Epithelial cell of prostate (primary cell): ENCODE data around the gene PARD3.
"Not testable (repeated sequence)": the region's sequence is repeated elsewhere in the genome, so short reads cannot be mapped to it uniquely, and the experiment has no call there.

Experiments used
- DNase-seq: peaks from one replicate; pipeline ENCODE4 v3.0.0-alpha.2; 2011; ENCODE audit warnings: low read depth, low spot score
- H3K27ac ChIP-seq: fragments of 450-650 bp; 2 replicates; pipeline ENCODE4 v1.5.1; 2017; ENCODE audit warnings: mild to moderate bottlenecking

PARD3 gene

DNA sequence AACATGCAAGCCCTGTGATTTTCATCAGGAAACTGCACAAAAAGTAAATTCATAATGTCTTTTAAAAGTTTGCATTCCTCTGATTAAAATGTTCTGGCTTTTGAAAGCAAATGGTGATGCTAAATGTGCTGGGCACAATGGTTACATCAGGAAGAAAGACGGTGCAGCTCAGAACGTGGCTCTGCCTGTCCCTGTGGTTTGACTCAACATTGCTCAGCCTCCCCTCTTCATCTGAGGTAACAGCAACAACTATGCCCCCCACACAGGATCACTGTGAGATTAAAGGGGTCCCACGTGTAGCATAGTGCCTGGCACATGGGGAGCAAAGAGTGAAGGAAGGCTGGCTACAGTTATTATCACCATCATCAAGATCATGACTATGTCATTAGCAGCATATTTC lies 44.0 kb downstream of the PARD3 start:
- no peak for DNase-seq
- peak overlapping the region; percentile 71 for H3K27ac ChIP-seq

DNA sequence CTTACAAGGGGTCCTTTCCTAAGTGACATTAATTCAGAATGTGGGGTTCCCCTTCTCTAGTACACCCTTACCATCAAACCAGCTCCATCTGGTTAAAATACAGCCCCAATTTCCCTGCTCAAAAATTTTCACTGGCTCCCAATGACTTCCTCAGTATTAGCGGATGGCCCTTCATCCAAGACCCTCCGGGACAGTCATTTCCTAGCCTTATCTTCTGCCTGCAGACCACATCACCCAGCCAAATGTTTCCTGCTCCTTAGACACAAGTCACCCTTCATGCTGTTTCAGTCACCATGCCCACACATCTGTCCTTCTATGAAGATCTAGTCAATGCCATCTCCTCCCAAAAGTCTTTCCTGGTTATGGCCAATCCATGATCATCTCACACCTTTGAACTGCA lies 45.2 kb downstream of the PARD3 start:
- no peak overlapping the region for H3K27ac ChIP-seq
- no peak for DNase-seq

DNA sequence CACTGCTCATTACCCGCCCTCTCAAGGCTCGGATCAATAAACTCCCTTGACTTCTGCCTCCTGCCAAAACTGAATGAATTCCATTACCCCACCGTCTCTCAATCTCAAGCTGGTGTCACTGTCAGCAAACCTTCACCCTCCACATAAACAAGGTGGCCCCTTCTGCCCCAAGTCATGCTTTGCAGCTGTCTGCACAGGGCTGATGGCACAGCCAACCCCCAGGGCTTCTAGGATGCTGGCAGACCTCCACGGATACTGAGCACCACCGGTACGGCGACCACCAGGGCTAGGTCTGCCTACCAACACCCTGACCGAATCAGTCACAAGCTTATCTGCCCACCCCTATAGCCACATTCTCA lies 46.1 kb downstream of the PARD3 start:
- DNase-seq = no peak

DNA sequence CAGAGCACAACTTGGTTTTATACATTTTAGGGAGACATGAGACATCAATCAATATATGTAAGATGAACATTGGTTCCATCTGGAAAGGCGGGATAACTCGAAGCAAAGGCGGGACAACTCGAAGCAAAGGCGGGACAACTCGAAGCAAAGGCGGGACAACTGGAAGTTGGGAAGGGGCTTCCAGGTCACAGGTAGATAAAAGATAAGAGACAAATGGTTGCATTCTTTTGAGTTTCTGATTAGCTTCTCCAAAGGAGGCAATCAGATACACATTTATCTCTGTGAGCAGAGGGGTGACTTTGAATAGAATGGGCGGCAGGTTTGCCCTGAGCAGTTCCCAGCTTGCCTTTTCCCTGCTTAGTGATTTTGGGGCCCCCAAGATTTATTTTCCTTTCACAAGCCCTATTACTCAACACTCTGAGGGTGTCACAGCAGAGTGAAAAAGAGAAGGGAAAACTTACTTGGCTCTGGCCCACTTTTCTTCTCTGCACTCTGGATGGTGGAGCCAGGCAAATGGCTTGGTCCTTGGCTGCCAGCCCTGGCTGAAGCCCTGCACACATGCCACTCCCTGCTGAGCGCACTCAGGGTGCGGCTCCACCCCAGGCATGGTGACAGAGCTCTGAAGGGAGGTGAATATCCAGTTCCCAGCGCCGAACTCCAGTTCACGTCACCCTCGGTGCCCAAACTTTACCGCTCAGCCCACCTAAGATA lies 46.7 kb downstream of the PARD3 start:
- H3K27ac ChIP-seq = peak overlapping the region; percentile 43
- no peak for DNase-seq

More for the DNA sequence above, 46.1 kb downstream of the PARD3 start:
- peak overlapping the region; percentile 43 for H3K27ac ChIP-seq

DNA sequence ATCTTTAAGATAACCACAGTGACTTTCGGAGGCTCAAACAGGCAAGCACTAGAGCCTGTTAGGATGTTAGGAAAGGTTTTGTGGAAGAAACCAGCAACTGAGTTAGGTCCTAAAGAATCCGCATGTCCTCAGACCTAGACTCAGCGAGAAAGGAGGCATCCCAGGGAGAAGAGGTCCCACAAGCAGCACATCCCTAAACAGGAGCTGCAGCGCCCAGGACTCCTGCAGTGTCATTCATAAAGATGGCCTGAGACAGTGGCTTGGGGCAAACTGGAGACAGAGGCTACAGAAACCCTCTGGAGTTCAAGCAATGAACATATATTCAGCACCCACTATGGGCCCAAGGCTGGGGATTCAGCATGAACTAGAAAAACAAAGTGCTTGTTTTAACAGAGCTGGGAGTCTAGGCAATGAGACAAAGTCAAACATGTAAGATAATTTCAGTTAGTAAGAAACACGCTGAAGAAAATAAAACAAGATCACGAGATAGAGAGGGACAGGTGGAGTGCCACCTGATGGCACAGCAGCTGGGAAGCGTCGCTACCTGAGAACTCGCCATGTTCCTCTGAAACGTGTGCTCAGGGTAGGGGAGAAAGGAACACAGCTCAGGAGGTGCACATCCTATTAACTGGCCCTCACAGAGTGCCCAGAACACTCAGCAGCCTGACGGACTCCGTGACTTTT lies 48.1 kb downstream of the PARD3 start:
- H3K27ac ChIP-seq = peak overlapping the region; percentile 41
- DNase-seq = no peak

DNA sequence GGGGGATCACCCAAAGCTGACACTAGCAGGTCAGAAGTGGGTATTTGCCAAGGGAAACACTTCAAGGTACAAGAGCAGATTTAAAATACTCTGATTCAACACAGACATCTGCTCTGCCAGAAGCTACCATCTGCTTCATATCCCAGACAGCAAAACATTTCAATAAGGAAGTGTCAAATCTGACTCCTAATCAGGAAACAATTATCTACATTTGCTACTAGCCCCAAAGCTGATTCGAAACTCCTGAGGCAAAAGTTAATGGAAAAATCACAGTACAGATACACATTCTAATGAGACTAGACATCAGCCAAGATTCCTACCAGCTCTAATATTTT lies 48.9 kb downstream of the PARD3 start:
- no peak for DNase-seq
- peak overlapping the region; percentile 41 for H3K27ac ChIP-seq

DNA sequence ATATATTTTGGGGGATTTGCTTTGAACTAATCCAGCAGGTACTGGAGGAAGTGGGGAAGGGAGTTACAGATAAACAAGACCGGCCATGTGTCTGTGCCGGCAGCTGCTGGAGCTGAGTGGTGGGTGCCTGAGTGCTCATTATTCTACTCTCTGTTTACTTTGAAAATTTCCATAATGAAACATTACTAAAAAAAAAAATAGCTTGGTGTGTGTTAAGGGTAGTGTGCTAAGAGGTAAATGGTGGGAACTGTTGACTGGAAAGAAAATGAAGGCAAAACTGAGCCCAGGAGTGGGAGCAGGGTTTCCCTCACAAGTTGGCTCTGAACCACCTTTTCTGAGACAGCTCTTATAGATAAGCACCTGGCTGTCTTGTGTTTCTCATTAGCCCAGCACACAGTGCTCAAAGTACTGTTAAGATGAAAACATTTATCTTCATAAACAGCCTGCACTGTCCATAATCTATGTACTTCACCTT lies 50.6 kb downstream of the PARD3 start:
- no peak overlapping the region for H3K27ac ChIP-seq
- no peak for DNase-seq

DNA sequence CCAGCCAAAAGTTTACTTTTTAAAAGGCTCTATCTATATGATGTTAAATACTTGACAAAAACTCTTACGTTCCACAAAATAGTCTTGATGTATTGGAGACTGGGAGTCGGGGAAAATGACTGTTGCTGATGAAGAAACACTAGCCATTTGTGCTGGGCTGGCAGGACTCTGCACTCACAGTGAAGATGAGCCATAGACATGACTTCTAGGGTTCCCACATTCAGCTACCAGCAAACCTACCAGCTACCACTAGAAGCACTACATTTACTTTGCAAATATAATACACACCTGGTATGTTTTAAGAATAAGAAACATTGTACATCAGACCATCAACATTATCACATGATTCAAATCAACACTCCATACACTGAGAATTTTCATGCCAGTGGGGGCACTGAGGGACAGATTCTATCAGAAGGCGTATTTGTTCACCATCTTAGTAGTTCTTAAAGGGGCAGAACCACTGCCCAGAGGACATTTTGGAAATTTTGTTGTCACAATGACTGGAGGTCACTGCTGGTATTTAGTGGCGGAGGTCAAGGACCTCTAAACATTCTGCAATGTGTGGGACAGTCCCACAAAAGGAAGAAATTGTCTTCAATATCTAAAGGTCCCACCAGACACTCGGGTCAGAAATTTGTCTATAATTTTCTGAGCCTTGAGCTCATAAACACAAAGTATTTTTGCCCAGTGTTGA lies 52.3 kb downstream of the PARD3 start:
- DNase-seq = no peak
- peak overlapping the region; percentile 89 for H3K27ac ChIP-seq

DNA sequence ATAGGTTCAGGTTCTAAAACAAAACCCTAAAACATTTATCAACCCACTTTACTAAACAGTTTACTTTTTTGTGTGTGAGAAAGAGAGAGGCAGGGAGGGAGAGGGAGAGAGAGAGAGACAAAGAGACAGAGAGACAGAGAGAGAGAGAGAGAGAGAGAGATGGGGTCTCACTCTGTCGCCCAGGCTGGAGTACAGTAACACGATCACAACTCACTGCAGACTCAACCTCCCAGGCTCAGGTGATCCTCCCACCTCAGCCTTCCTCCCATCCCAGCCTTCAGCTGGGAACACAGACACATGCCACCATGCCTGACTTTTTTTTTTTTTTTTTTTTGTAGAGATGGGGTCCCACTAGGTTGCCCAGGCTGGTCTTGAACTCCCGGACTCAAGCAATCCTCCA lies 52.9 kb downstream of the PARD3 start:
- H3K27ac ChIP-seq = peak overlapping the region; percentile 89
- DNase-seq = no peak

DNA sequence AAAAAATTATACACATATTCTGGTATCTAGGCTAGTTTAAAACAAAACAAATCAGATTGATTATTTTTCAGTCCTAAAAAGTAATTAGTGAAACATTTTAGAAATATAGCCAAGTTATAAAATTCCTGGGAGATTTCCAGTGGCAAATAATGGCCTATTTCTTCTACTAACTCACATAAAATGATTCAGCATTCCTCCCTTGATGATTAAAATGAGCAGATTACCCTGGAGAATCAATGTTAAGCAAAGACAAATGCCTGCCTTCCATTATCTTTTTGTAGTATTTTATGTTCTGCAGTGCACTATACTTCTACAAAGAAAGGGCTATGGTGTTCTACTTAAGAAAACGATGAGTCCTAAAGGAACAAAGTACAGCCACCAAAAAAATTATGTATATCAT lies 53.6 kb downstream of the PARD3 start:
- H3K27ac ChIP-seq = peak overlapping the region; percentile 89
- DNase-seq = no peak

DNA sequence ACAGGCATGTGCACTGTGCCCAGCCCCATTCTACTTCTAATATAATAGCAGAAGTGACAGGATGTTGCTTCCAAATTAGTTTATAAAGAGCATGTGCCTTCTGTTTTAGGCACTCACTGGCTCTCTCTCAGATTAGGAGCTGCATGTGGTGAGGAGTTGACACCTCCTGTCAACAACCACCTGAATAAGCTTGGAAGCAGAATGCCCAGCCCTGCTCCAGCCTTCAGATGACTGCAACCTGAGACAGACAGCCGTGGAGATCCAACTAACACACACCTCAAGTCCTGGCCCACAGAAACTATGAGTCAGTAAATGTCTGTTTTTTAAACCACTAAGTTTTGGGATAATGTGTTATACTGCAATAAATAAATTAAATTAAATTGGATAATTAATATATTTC lies 54.5 kb downstream of the PARD3 start:
- DNase-seq = peak; percentile 93
- H3K27ac ChIP-seq = peak overlapping the region; percentile 89

DNA sequence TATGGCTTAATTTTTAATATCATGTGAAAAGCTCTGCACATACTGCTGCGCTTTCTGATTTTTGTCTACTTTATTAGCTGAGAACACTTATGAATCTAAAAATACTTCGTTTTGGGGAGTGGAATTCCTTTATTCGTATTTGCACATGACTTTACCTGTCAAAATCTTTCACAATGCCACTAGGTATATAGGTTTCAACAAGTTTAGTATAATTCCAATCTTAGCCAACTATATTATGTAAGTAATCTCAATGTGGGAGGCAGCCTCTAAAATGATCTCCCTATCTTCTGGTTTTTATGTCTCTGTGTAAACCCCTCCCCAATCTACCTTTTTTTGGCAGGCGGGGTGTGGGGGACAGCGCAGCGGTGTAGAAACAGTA lies 55.3 kb downstream of the PARD3 start:
- DNase-seq = no peak
- peak overlapping the region; percentile 89 for H3K27ac ChIP-seq

DNA sequence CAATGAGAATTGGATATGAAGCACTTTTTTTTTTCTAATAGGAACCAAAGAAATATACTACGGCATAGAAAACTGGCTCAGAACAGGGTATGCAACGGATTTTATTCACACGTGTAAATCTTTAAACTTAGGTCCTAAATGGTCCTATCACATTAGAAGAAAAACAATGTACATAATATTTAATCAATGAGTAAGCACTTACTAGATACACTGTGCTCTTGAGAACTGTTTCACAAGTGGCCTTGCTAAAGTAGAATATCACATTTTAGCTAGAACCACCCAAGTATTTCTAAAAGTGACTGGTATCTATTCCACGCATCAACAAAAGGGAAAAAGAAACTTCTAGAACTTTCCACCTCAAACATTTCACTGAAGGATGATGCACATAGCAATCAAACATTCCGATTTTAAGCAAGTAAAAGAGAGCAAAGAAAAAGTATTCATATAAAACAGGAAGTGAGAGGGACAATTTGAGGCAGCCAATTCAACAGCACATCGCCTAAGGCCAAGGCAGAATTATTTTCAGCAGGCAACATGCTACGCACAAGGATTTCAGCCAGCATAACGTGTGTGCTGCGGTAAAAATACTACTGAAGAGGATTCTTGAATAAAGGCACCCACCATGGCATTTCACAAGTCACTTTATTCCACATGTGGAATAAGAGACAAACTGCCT lies 55.8 kb downstream of the PARD3 start:
- DNase-seq = no peak
- H3K27ac ChIP-seq = peak overlapping the region; percentile 89

DNA sequence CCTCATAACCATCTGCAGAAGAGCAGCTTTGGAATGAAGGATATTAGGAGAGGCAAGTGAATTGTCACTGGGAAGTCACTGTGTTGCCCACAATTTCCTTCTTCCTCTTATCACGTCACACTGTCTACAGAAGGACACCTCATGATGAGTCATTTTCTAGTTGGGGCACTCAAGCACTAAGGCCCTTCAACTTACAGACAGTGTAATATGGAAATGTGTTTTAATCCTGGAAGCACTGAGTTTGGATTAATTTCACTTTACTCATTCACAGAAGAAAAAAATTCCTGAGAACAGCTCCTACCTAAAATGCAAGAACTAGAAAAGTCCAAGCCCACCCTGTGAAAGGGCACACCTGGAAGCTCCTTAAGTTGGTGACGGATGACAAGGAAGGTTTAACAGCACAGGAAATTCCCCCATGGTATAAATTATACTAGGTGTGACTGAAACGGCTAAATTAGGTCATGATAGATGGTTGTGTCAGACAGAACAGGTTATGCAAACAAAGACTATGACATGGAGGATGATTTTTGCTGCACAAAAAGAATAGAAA lies 56.6 kb downstream of the PARD3 start:
- peak overlapping the region; percentile 89 for H3K27ac ChIP-seq
- DNase-seq = peak; percentile 94

DNA sequence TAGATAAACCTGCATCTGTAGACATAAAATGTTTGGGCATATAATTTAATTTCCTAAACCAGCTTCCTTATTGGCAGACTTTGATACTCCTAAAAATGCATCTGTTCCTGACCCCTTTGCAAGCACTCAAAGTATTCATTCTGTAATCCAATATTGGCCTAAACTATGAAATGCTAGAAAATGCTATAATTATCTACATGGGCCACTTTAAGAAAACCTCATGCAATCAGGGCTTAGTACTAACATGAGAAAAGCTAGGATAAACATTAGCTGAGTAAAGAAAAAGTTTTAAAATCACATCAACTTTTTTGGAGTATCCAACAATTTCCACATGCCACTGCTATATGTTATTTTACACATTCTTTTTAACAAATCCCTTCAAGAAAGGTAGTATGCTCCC lies 57.2 kb downstream of the PARD3 start:
- H3K27ac ChIP-seq = peak overlapping the region; percentile 89
- no peak for DNase-seq

DNA sequence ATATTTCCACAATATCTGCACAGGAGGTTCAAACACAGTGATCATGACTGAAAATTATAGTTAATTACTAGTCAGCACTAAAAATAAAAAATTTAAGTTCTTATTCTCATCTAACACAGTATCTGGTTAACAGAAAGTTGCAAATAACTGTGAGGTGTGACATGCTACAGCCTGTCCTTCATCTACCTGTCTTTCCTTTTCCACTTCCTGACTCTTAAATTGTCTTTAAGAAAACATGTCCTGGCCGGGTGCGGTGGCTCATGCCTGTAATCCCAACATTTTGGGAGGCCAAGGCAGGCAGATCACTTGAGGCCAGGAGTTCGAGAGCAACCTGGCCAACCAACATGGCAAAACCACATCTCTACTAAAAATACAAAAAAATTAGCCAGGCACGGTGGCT lies 57.9 kb downstream of the PARD3 start:
- not testable (repeated sequence) for DNase-seq

DNA sequence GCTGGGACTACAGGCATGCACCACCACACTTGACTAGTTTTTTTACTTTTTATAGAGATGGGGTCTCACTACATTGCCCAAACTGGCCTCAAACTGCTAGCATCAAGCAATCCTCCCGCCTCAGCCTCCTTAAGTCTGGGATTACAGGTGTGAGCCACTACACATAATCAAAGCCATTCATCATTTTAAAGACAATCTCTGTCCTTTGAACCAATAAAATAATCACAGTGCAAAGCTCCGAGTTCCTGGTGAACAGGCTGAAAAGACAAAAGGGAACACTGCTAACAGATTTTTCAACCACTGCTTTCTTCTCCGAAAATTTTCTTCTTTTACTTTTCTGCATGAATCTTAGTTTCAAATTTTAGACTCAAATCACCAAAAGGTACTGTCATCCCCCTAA lies 58.5 kb downstream of the PARD3 start:
- DNase-seq = no peak
- H3K27ac ChIP-seq = peak overlapping the region; percentile 89

More for the DNA sequence above, 57.9 kb downstream of the PARD3 start:
- peak overlapping the region; percentile 89 for H3K27ac ChIP-seq

DNA sequence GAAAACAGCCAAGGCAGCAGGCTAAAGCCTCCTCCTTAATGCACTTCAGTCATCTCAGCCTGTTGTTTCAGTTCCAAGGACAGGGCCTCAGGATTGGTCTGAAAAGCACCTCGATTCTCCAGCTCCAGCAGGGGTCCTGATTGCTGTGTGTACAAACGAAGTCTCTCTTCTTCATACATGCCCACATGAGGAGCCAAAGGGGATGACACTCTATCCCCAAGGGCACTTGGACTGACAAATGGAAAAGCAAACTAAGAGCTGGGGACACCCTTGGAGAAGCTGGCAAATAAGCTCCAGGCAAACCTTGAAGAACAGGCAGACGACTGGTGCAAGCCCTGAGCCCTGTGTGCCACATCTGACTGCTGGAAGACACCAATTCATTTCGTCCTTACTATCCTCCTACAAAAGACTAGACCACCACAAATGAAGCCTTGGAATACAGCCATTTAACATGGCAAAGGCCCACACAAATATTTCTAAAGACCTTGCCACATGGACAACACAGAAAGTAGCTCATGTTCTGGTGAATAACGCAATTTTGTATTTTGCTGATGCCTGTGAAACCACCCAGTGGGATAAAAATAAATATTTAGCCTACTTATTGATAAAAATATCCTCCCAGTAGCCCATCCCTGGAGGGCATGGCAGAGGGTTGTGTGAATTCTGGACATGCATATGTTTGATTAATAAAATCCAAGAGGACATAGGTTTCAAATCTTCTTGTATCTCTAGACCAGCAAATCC lies 61.9 kb downstream of the PARD3 start:
- H3K27ac ChIP-seq = no peak overlapping the region
- DNase-seq = no peak

DNA sequence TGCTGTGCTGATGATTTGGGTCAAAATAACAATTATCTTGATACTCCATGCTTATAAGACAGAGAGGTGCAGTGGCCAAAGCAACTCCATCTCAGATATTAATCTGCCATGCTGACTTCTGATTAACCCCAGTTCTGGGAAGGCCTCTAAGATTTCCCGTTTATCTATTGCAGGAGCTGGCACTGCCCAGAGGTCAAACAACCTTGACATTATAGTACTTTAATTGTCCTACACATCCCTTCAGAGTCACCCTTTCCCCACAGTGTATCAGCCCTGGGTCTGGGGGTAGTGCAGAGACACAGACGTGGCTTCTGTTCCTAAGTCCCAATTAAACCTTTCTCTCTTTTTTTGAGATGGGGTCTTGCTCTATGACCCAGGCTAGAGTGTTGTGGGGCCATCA lies 63.8 kb downstream of the PARD3 start:
- DNase-seq = no peak
- H3K27ac ChIP-seq = no peak overlapping the region

DNA sequence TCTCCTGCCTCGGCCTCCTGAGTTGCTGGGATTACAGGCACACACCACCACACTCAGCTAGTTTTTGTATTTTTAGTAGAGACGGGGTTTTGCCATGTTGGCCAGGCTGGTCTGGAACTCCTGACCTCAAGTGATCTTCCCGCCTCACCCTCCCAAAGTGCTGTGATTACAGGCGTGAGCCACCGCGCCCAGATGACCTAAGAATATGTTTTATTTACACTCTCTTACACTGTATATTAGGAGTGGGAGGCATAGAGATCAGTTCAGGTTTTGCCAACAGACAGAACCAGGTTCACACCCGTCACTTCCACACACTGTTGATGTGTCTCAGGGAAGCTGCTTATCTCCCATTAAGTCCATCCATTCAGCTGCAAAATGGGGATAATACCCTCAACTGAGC lies 64.3 kb downstream of the PARD3 start:
- not testable (repeated sequence) for H3K27ac ChIP-seq, DNase-seq
